ENCODE data around the gene CDC42SE2. TPM values are rescaled to one million over a fixed set of nuclear protein-coding genes. Genes with fewer than 3 reads are reported as not detected.

Gene CDC42SE2
- total and polyA plus RNA-seq, 2 donors from 2014 or later: 24.8 to 90.7 TPM

GRCh38 chr5:131224387-131225201, 39.3 kb upstream of the CDC42SE2 start:
- no peak for FAIRE-seq
- TF ChIP-seq CTCF (IDR thresholded peaks at IDR 0.05; ENCODE audit: borderline replicate concordance, extremely low read depth, insufficient read depth): no peak
- no peak for DNase-seq
- no peak overlapping the region for H3K9ac ChIP-seq (ENCODE audit: low read length in 3 of 3)
- no peak overlapping the region for H3K4me3 ChIP-seq (ENCODE audit: low read length in 3 of 3)
- intact Hi-C loops (cut with DNase I): no loop called here
- no peak overlapping the region for H3K27ac ChIP-seq (ENCODE audit: low read depth in 2 of 2, low read length in 2 of 2)
- no peaks in the 10 kb centered on the region for H3K9me3 ChIP-seq (ENCODE audit: control insufficient read depth in 2 of 3, insufficient read depth in 1 of 3, low read length in 3 of 3)
- no peaks in the 10 kb centered on the region for H3K27me3 ChIP-seq (ENCODE audit: control insufficient read depth, insufficient read depth, low read length)
- H3K4me1 ChIP-seq (ENCODE audit: control insufficient read depth in 2 of 3, insufficient read depth in 2 of 3, low read depth in 1 of 3, low read length in 3 of 3): no peaks in the 10 kb centered on the region
- H3K36me3 ChIP-seq (ENCODE audit: control insufficient read depth in 2 of 3, insufficient read depth in 3 of 3, low read length in 3 of 3): no peaks in the 10 kb centered on the region

- FAIRE-seq (no peak), DNase-seq (no peak)
- no peak for TF ChIP-seq CTCF (IDR thresholded peaks at IDR 0.05; ENCODE audit: borderline replicate concordance, extremely low read depth, insufficient read depth)
- Histone ChIP-seq H3K27ac (ENCODE audit: low read depth in 2 of 2, low read length in 2 of 2) (no peak overlapping the region), H3K4me1 (ENCODE audit: control insufficient read depth in 2 of 3, insufficient read depth in 2 of 3, low read depth in 1 of 3, low read length in 3 of 3) (no peaks in the 10 kb centered on the region), H3K4me3 (ENCODE audit: low read length in 3 of 3) (no peak overlapping the region), H3K9ac (ENCODE audit: low read length in 3 of 3) (no peak overlapping the region), H3K27me3 (ENCODE audit: control insufficient read depth, insufficient read depth, low read length) (no peaks in the 10 kb centered on the region), H3K9me3 (ENCODE audit: control insufficient read depth in 2 of 3, insufficient read depth in 1 of 3, low read length in 3 of 3) (no peaks in the 10 kb centered on the region), H3K36me3 (ENCODE audit: control insufficient read depth in 2 of 3, insufficient read depth in 3 of 3, low read length in 3 of 3) (no peaks in the 10 kb centered on the region)
- intact Hi-C loops (cut with DNase I): no loop called here
These were observed 38.4 kb upstream of the CDC42SE2 start for GRCh38 chr5:131225282-131225974.

GRCh38 chr5:131226899-131227298, 37.0 kb upstream of the CDC42SE2 start:
- intact Hi-C loops (cut with DNase I): no loop called here
- Histone ChIP-seq H3K36me3 (ENCODE audit: control insufficient read depth in 2 of 3, insufficient read depth in 3 of 3, low read length in 3 of 3) (no peaks in the 10 kb centered on the region), H3K9ac (ENCODE audit: low read length in 3 of 3) (no peak overlapping the region), H3K4me1 (ENCODE audit: control insufficient read depth in 2 of 3, insufficient read depth in 2 of 3, low read depth in 1 of 3, low read length in 3 of 3) (no peaks in the 10 kb centered on the region), H3K27ac (ENCODE audit: low read depth in 2 of 2, low read length in 2 of 2) (no peak overlapping the region), H3K4me3 (ENCODE audit: low read length in 3 of 3) (no peak overlapping the region), H3K9me3 (ENCODE audit: control insufficient read depth in 2 of 3, insufficient read depth in 1 of 3, low read length in 3 of 3) (no peaks in the 10 kb centered on the region), H3K27me3 (ENCODE audit: control insufficient read depth, insufficient read depth, low read length) (no peaks in the 10 kb centered on the region)
- TF ChIP-seq CTCF (IDR thresholded peaks at IDR 0.05; ENCODE audit: borderline replicate concordance, extremely low read depth, insufficient read depth): no peak
- FAIRE-seq: no peak
- DNase-seq: no peak

All from kidney (tissue), 14 donors.